ENCODE results near the gene RSPO3. TPM values are rescaled to one million over a fixed set of nuclear protein-coding genes. Genes with fewer than 3 reads are reported as not detected.
"Not testable (repeated sequence)": the region's sequence is repeated elsewhere in the genome, so short reads cannot be mapped to it uniquely, and the experiment has no call there.

RSPO3 gene
- polyA plus RNA-seq, 1 of the 3 experiments (the other 2 are of a cell fraction): not detected

- no peaks in the 10 kb centered on the region for H3K9me2 ChIP-seq
- no peak overlapping the region for H2AFZ ChIP-seq (ENCODE audit: low read depth)
- no peak overlapping the region for H3K4me3 ChIP-seq (ENCODE audit: low read depth in 2 of 2, low read length in 1 of 2)
- no peak for DNase-seq
- H3K27ac ChIP-seq (ENCODE audit: low read depth in 2 of 2, low read length in 1 of 2): no peak overlapping the region
- no peak overlapping the region for H3K4me2 ChIP-seq
- H3K36me3 ChIP-seq (replicated peaks in 1 of 2; ENCODE audit: control insufficient read depth in 1 of 2, insufficient read depth in 2 of 2, low read length in 1 of 2): no peaks in the 10 kb centered on the region
- H4K20me1 ChIP-seq (ENCODE audit: insufficient read depth): no peaks in the 10 kb centered on the region
- H3K79me2 ChIP-seq (ENCODE audit: insufficient read depth): no peaks in the 10 kb centered on the region
- CTCF ChIA-PET: interaction anchor here (1.4 kb wide), 1 partner anchor 21 kb away, joined by 5 read pairs; no protein-coding TSS in a partner anchor
- H3K4me1 ChIP-seq (ENCODE audit: control insufficient read depth in 1 of 2, insufficient read depth in 2 of 2, low read depth in 1 of 2, low read length in 1 of 2): peaks cover 0 to 6% of the 10 kb centered on the region in 2 experiments; a peak in 1 of 4 replicates
- H3K9ac ChIP-seq: no peak overlapping the region
- POLR2A ChIA-PET: interaction anchor here (0.5 kb wide), 1 partner anchor 11 kb away, joined by 3 read pairs; no protein-coding TSS in a partner anchor
- TF ChIP-seq EZH2phosphoT487 (IDR thresholded peaks at IDR 0.05; ENCODE audit: borderline replicate concordance, low read depth) (no peak), USF1 (IDR thresholded peaks at IDR 0.05; ENCODE audit: borderline replicate concordance, low read depth) (no peak), RCOR1 (IDR thresholded peaks at IDR 0.05; ENCODE audit: low read length) (no peak), CTCF (IDR thresholded peaks at IDR 0.05) (no peak), RXRA (IDR thresholded peaks at IDR 0.05; ENCODE audit: borderline replicate concordance, low read depth) (no peak), NRF1 (IDR thresholded peaks at IDR 0.05; ENCODE audit: low read depth, low read length) (no peak), RAD21 (IDR thresholded peaks at IDR 0.05; ENCODE audit: low read length) (no peak), NFIC (IDR thresholded peaks at IDR 0.05; ENCODE audit: borderline replicate concordance) (no peak), USF2 (IDR thresholded peaks at IDR 0.05; ENCODE audit: borderline replicate concordance, low read depth, low read length) (no peak), SMC3 (IDR thresholded peaks at IDR 0.05; ENCODE audit: low read depth, low read length) (no peak), ELF1 (IDR thresholded peaks at IDR 0.05) (no peak), CHD2 (IDR thresholded peaks at IDR 0.05; ENCODE audit: low read length, partially characterized antibody) (no peak)
- no peaks in the 10 kb centered on the region; the same call in 1 of the 2 replicates for H3K27me3 ChIP-seq (ENCODE audit: insufficient read depth)
- H3F3A ChIP-seq (replicated peaks; ENCODE audit: insufficient read depth): peaks cover 9% of the 10 kb centered on the region
- H3K9me3 ChIP-seq: no peaks in the 10 kb centered on the region
These were observed 93.9 kb downstream of the RSPO3 start for GRCh38 chr6:127212376-127212775.

- CTCF ChIA-PET, H3K4me2 ChIP-seq: not testable (repeated sequence)
These were observed 95.6 kb downstream of the RSPO3 start for GRCh38 chr6:127214032-127214431.

GRCh38 chr6:127214531-127214930 is 96.1 kb downstream of the RSPO3 start:
- CTCF ChIA-PET: interaction anchor here (0.6 kb wide), 1 partner anchor 30 kb away, joined by 4 read pairs; no protein-coding TSS in a partner anchor

More at GRCh38 chr6:127214032-127214431, 95.6 kb downstream of the RSPO3 start:
- POLR2A ChIA-PET; H3K79me2 ChIP-seq (ENCODE audit: insufficient read depth); H3K9ac ChIP-seq; H3F3A ChIP-seq (replicated peaks; ENCODE audit: insufficient read depth); DNase-seq; H3K4me3 ChIP-seq (ENCODE audit: low read depth in 2 of 2, low read length in 1 of 2); H4K20me1 ChIP-seq (ENCODE audit: insufficient read depth); H3K4me1 ChIP-seq (ENCODE audit: control insufficient read depth in 1 of 2, insufficient read depth in 2 of 2, low read depth in 1 of 2, low read length in 1 of 2); H3K27ac ChIP-seq (ENCODE audit: low read depth in 2 of 2, low read length in 1 of 2); H3K9me2 ChIP-seq; H3K27me3 ChIP-seq (ENCODE audit: insufficient read depth); H3K9me3 ChIP-seq; H2AFZ ChIP-seq (ENCODE audit: low read depth); H3K36me3 ChIP-seq (replicated peaks in 1 of 2; ENCODE audit: control insufficient read depth in 1 of 2, insufficient read depth in 2 of 2, low read length in 1 of 2): not testable (repeated sequence)
- WGBS (ENCODE audit: low lambda C conversion rate): 50% methylated on average over 13 of the region's 13 CpGs

More at GRCh38 chr6:127214531-127214930, 96.1 kb downstream of the RSPO3 start:
- H3K9ac ChIP-seq; H3K27ac ChIP-seq (ENCODE audit: low read depth in 2 of 2, low read length in 1 of 2); H3K9me2 ChIP-seq; DNase-seq; H3F3A ChIP-seq (replicated peaks; ENCODE audit: insufficient read depth); POLR2A ChIA-PET; H3K4me1 ChIP-seq (ENCODE audit: control insufficient read depth in 1 of 2, insufficient read depth in 2 of 2, low read depth in 1 of 2, low read length in 1 of 2); H4K20me1 ChIP-seq (ENCODE audit: insufficient read depth); H3K4me2 ChIP-seq; H3K9me3 ChIP-seq; H3K79me2 ChIP-seq (ENCODE audit: insufficient read depth); H3K27me3 ChIP-seq (ENCODE audit: insufficient read depth); H3K36me3 ChIP-seq (replicated peaks in 1 of 2; ENCODE audit: control insufficient read depth in 1 of 2, insufficient read depth in 2 of 2, low read length in 1 of 2): not testable (repeated sequence)
- Histone ChIP-seq H3K4me3 (ENCODE audit: low read depth in 2 of 2, low read length in 1 of 2) (peak overlapping the region in 1 of 2 experiments; percentile 17; a peak in 1 of 4 replicates), H2AFZ (ENCODE audit: low read depth) (peak overlapping the region; percentile 41; the same call in 1 of the 2 replicates)
- 53% methylated on average over 9 of the region's 31 CpGs for WGBS (ENCODE audit: low lambda C conversion rate)
